Measurements from ENCODE around the gene GRB10.

The GRB10 gene

GRCh38 chr7:50641442-50642405 is 141.0 kb downstream of the GRB10 start:
- Histone ChIP-seq H3K36me3 (replicated peaks) (peaks cover 5% of the 10 kb centered on the region), H3K4me3 (ENCODE audit: low read depth, low read length) (no peak overlapping the region), H3K27me3 (replicated peaks) (no peaks in the 10 kb centered on the region), H3K27ac (no peak overlapping the region)
- no peak for TF ChIP-seq CTCF (IDR thresholded peaks at IDR 0.05; ENCODE audit: low read depth, low read length, missing control alignments)
- DNase-seq = no peak
- in situ Hi-C loops (cut with HindIII; ENCODE audit: low pct_ligation_motif_present, low sequenced_read_pairs) = no loop called here

GRCh38 chr7:50640779-50641178 is 141.9 kb downstream of the GRB10 start:
- DNase-seq = no peak
- Histone ChIP-seq H3K27me3 (replicated peaks) (no peaks in the 10 kb centered on the region), H3K36me3 (replicated peaks) (peaks cover 5% of the 10 kb centered on the region), H3K27ac (no peak overlapping the region), H3K4me3 (ENCODE audit: low read depth, low read length) (no peak overlapping the region)
- in situ Hi-C loops (cut with HindIII; ENCODE audit: low pct_ligation_motif_present, low sequenced_read_pairs) = no loop called here
- no peak for TF ChIP-seq CTCF (IDR thresholded peaks at IDR 0.05; ENCODE audit: low read depth, low read length, missing control alignments)

GRCh38 chr7:50640256-50640655 is 142.4 kb downstream of the GRB10 start:
- no peaks in the 10 kb centered on the region for H3K27me3 ChIP-seq (replicated peaks)
- no peak overlapping the region for H3K27ac ChIP-seq
- in situ Hi-C loops (cut with HindIII; ENCODE audit: low pct_ligation_motif_present, low sequenced_read_pairs) = no loop called here
- H3K4me3 ChIP-seq (ENCODE audit: low read depth, low read length) = no peak overlapping the region
- TF ChIP-seq CTCF (IDR thresholded peaks at IDR 0.05; ENCODE audit: low read depth, low read length, missing control alignments) = no peak
- no peak for DNase-seq
- H3K36me3 ChIP-seq (replicated peaks) = peaks cover 5% of the 10 kb centered on the region

GRCh38 chr7:50637725-50638643 is 144.7 kb downstream of the GRB10 start:
- Histone ChIP-seq H3K27me3 (replicated peaks) (no peaks in the 10 kb centered on the region), H3K4me3 (ENCODE audit: low read depth, low read length) (no peak overlapping the region), H3K27ac (no peak overlapping the region), H3K36me3 (replicated peaks) (peaks cover 5% of the 10 kb centered on the region)
- no peak for DNase-seq
- TF ChIP-seq CTCF (IDR thresholded peaks at IDR 0.05; ENCODE audit: low read depth, low read length, missing control alignments) = no peak
- in situ Hi-C loops (cut with HindIII; ENCODE audit: low pct_ligation_motif_present, low sequenced_read_pairs) = no loop called here

- DNase-seq = no peak
- H3K27me3 ChIP-seq (replicated peaks) = no peaks in the 10 kb centered on the region
- no peak overlapping the region for H3K4me3 ChIP-seq (ENCODE audit: low read depth, low read length)
- H3K27ac ChIP-seq = no peak overlapping the region
- in situ Hi-C loops (cut with HindIII; ENCODE audit: low pct_ligation_motif_present, low sequenced_read_pairs) = no loop called here
- TF ChIP-seq CTCF (IDR thresholded peaks at IDR 0.05; ENCODE audit: low read depth, low read length, missing control alignments) = no peak
- H3K36me3 ChIP-seq (replicated peaks) = no peaks in the 10 kb centered on the region
Measured at GRCh38 chr7:50634378-50634777, 148.3 kb downstream of the GRB10 start.
